Endothelial cell (in vitro differentiated cells): ENCODE data around the gene SRSF4. TPM values are rescaled to one million over a fixed set of nuclear protein-coding genes. Genes with fewer than 3 reads are reported as not detected.

Experiments used
- DNase-seq: peaks from one replicate; pipeline ENCODE4 v3.0.0; 2021; ENCODE audit warnings: low spot score
- H3K27ac Mint-ChIP-seq: one replicate; pipeline ENCODE4 v1.8.0; 2021; ENCODE audit warnings: mixed read lengths, inconsistent platforms; ENCODE audit not compliant: unreplicated experiment
- H3K27me3 Mint-ChIP-seq: one replicate; pipeline ENCODE4 v1.8.0; 2021; ENCODE audit warnings: mild to moderate bottlenecking, moderate library complexity, mixed read lengths, inconsistent platforms; ENCODE audit not compliant: unreplicated experiment
- H3K36me3 Mint-ChIP-seq: one replicate; pipeline ENCODE4 v1.8.0; 2021; ENCODE audit warnings: mild to moderate bottlenecking, low read depth, mixed read lengths, inconsistent platforms; ENCODE audit not compliant: unreplicated experiment
- H3K4me1 Mint-ChIP-seq: one replicate; pipeline ENCODE4 v1.8.0; 2021; ENCODE audit warnings: mild to moderate bottlenecking, mixed read lengths, inconsistent platforms; ENCODE audit not compliant: unreplicated experiment
- H3K4me3 Mint-ChIP-seq: one replicate; pipeline ENCODE4 v1.8.0; 2021; ENCODE audit warnings: mild to moderate bottlenecking, mixed read lengths, inconsistent platforms; ENCODE audit not compliant: unreplicated experiment
- H3K9me3 Mint-ChIP-seq: one replicate; pipeline ENCODE4 v1.8.0; 2021; ENCODE audit warnings: mixed read lengths, inconsistent platforms; ENCODE audit not compliant: unreplicated experiment
- total RNA-seq: library from RNA; stranded (reverse); fragmentation: NEBNext Ultra II Directional; extraction: Animal tissue kit (Norgen Biotek cat#: 25700); gene quantifications from one replicate; pipeline ENCODE4 v1.2.1, GENCODE V29; 2021; ENCODE audit not compliant: unreplicated experiment
- TF ChIP-seq, protein P1 (sequence below): fragments of 200-600 bp; sonication (generic); IDR thresholded peaks from one replicate; pipeline ENCODE4 v1.5.0; 2021; ENCODE audit warnings: antibody characterized with exemption; ENCODE audit not compliant: unreplicated experiment

Gene SRSF4
- total RNA-seq, 1 donor from 2014 or later: 68.6 TPM

DNA sequence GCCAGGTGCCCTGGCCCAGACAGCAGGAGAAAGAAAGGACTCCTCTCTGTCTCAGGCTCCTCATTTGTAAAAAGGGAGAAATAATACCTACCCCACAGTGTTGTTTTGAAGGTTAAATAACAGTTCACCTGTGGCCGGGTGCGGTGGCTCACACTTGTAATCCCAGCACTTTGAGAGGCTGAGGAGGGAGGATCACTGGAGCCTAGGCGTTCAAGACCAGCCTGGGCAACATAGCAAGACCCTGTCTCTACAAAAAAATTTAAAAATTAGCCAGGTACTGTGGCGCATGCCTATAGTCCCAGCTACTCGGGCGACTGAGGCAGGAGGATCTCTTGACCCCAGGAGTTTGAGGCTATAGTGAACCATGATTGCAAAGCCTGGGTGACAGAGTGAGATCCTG, 55.5 kb downstream of the SRSF4 start:
- peak overlapping the region; percentile 79 for H3K4me3 Mint-ChIP-seq
- no peaks in the 10 kb centered on the region for H3K36me3 Mint-ChIP-seq
- peak overlapping the region; percentile 57 for H3K27ac Mint-ChIP-seq
- peaks cover 1% of the 10 kb centered on the region for H3K27me3 Mint-ChIP-seq
- H3K4me1 Mint-ChIP-seq: peaks cover 6% of the 10 kb centered on the region
- TF ChIP-seq, protein P1, sequence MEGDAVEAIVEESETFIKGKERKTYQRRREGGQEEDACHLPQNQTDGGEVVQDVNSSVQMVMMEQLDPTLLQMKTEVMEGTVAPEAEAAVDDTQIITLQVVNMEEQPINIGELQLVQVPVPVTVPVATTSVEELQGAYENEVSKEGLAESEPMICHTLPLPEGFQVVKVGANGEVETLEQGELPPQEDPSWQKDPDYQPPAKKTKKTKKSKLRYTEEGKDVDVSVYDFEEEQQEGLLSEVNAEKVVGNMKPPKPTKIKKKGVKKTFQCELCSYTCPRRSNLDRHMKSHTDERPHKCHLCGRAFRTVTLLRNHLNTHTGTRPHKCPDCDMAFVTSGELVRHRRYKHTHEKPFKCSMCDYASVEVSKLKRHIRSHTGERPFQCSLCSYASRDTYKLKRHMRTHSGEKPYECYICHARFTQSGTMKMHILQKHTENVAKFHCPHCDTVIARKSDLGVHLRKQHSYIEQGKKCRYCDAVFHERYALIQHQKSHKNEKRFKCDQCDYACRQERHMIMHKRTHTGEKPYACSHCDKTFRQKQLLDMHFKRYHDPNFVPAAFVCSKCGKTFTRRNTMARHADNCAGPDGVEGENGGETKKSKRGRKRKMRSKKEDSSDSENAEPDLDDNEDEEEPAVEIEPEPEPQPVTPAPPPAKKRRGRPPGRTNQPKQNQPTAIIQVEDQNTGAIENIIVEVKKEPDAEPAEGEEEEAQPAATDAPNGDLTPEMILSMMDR: no peak
- DNase-seq: no peak
- H3K9me3 Mint-ChIP-seq: no peaks in the 10 kb centered on the region

DNA sequence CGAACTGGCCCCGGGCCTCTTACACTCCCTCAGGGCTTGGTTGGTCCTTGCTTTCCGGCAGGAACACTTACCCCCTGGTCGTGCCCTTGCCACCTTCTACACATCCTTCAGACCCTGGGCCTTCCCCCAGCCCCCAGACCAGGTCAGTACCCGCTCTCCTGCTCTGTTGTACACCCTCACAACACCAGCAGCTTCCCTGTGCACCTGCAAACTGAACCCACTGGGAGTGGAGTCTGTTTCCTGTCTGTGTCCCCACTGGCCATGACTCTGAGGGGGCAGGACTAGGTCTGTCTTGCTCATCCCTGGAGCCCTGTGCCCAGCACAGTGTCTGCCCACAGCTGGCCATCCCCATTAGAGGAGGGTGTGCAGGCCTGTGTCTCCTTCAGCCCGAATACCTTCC, 55.9 kb downstream of the SRSF4 start:
- peak overlapping the region; percentile 79 for H3K4me3 Mint-ChIP-seq
- DNase-seq: no peak
- H3K9me3 Mint-ChIP-seq: no peaks in the 10 kb centered on the region
- H3K27me3 Mint-ChIP-seq: peaks cover 2% of the 10 kb centered on the region
- TF ChIP-seq, protein P1: no peak
- peak overlapping the region; percentile 57 for H3K27ac Mint-ChIP-seq
- H3K36me3 Mint-ChIP-seq: no peaks in the 10 kb centered on the region
- peaks cover 6% of the 10 kb centered on the region for H3K4me1 Mint-ChIP-seq

DNA sequence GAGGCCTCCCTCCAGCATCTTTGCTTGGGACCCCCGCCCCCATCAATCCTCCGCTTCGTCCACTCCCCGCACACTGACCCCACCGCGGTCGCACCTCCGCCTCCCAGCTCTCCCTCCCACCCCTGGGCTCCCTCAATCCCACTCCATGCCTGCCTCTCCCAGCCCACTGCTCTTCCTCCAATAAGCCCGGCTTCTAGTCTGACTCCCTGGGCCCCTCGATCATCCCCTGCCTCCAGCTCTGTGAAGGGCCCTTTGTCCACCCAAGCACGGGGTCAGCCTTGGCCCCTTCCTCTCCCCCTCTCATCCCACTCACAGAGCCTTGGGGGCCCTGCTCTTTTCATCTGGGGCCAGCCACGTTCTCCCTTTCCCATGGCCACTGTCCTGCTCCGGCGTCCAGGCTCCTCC, 56.5 kb downstream of the SRSF4 start:
- TF ChIP-seq, protein P1: no peak
- peaks cover 7% of the 10 kb centered on the region for H3K27me3 Mint-ChIP-seq
- peak overlapping the region; percentile 45 for H3K27ac Mint-ChIP-seq
- no peaks in the 10 kb centered on the region for H3K9me3 Mint-ChIP-seq
- no peaks in the 10 kb centered on the region for H3K36me3 Mint-ChIP-seq
- H3K4me1 Mint-ChIP-seq: peaks cover 6% of the 10 kb centered on the region
- no peak for DNase-seq
- H3K4me3 Mint-ChIP-seq: peak overlapping the region; percentile 79

DNA sequence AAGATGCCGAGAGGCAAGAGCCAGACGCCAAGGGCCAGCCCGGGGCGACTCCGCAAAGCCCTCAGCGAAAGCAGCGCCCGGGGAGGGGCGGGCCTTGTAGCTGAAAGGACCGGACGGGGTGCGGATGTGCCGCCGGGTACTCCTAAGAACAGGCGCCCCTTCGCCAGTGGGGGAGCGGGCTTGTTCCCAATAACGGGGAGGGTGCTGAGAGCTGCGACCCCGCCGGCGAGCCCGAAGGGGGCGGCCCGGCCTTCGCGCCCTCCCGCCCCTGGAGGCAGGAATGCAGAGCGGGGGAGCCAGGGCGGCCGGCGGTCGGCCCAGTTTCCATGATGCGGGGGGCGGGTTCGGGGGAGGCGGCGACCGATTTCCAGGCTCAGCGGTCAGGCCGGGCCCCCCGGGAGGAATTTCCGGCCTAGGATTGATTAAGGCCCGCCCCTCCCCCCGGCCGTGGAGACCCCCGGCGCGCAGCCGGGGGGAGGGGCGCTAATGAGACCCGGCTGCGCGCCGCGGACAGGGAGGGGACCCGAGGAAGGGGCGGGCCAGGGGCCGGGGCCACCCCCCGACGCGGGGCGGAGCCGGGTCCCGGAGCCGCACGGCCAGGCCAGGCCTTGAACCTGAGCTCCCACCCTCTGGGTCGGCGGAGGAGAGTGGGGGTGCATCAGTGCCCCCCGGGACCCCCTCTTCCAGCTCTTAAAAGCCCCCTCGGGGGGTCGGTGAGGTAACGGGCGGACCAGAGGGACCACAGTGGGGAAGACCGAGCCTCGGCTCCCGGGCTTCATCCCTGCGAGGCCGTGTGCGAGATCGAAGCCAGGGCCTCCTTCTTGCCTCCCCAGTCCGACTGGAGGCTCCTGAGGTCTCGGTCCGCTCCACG, 57.1 kb downstream of the SRSF4 start:
- TF ChIP-seq, protein P1: peak; percentile 73
- peaks cover 5% of the 10 kb centered on the region for H3K36me3 Mint-ChIP-seq
- DNase-seq: peak; percentile 77
- H3K9me3 Mint-ChIP-seq: no peaks in the 10 kb centered on the region
- H3K27ac Mint-ChIP-seq: no peak overlapping the region
- peak overlapping the region; percentile 65 for H3K4me3 Mint-ChIP-seq
- H3K27me3 Mint-ChIP-seq: peaks cover 8% of the 10 kb centered on the region
- H3K4me1 Mint-ChIP-seq: peaks cover 6% of the 10 kb centered on the region

DNA sequence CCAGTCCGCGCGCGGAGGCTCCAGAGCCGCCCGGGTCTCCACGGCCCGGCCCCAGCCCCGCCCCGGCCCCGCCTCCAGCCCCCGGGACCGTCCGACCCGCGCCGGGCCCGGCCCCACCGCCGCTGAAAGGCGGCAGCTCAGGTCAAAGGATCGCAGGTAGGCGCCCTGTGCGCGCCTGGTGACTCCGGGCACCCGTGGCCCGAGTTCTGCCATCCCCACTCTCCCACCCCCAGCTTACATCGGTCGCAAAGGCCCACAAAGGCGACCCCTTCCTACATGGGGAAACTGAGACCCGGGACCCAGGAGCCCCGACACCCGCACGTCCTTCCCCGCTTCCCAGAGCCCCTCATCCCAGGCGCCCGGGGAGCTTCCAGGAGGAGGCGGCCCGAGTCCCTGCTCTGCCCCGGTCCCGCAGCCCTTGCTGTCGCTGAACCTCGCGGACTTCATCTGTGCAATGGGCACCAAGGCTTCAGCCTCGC, 57.8 kb downstream of the SRSF4 start, which contains the start of gene TMEM200B:
Gene TMEM200B (minus strand): TSS at position 17 of the 479 bp plus-strand sequence. CDS start 2,075 bp downstream, outside the sequence.
- peak; percentile 22 for DNase-seq
- no peak within 1 kb of the TSS for H3K27ac Mint-ChIP-seq
- TF ChIP-seq, protein P1: no peak
- H3K27me3 Mint-ChIP-seq: peaks cover 8% of the 10 kb centered on the region
- peaks cover 9% of the 10 kb centered on the region for H3K36me3 Mint-ChIP-seq
- H3K4me1 Mint-ChIP-seq: peaks cover 6% of the 10 kb centered on the region
- H3K9me3 Mint-ChIP-seq: no peaks in the 10 kb centered on the region
- H3K4me3 Mint-ChIP-seq: peak within 1 kb of the TSS; percentile 65
